WTC11 (cell line): ENCODE data around the gene PTPRT.

Source experiments
- ATF1 ChIP-seq: sonication (generic); formaldehyde crosslinking; IDR thresholded peaks from 2 replicates; pipeline ENCODE4 v1.8.1; 2023; ENCODE audit warnings: mild to moderate bottlenecking, moderate library complexity, missing genetic modification reagents
- ATF2 ChIP-seq: sonication (generic); formaldehyde crosslinking; IDR thresholded peaks from 2 replicates; pipeline ENCODE4 v1.8.1; 2022; ENCODE audit warnings: low read depth, missing genetic modification reagents, borderline replicate concordance
- E2F4 ChIP-seq: sonication (generic); formaldehyde crosslinking; IDR thresholded peaks from 2 replicates; pipeline ENCODE4 v1.8.1; 2022; ENCODE audit warnings: low read depth, mild to moderate bottlenecking, moderate library complexity, missing genetic modification reagents, borderline replicate concordance
- NR3C1 ChIP-seq: sonication (generic); formaldehyde crosslinking; conservative IDR thresholded peaks from 2 replicates; pipeline ENCODE4 v1.8.1; 2023; ENCODE audit warnings: low read depth, mild to moderate bottlenecking, missing genetic modification reagents
- RELA ChIP-seq: sonication (generic); formaldehyde crosslinking; IDR thresholded peaks from 2 replicates; pipeline ENCODE4 v1.8.1; 2022; ENCODE audit warnings: missing genetic modification reagents, mild to moderate bottlenecking, borderline replicate concordance
- RORB ChIP-seq: fragments of 250-450 bp; sonication (Bioruptor Pico); IDR thresholded peaks from 2 replicates; pipeline ENCODE4 v1.9.0; 2021; ENCODE audit warnings: mild to moderate bottlenecking
- TEAD4 ChIP-seq: sonication (generic); formaldehyde crosslinking; IDR thresholded peaks from 2 replicates; pipeline ENCODE4 v1.8.0; 2022; ENCODE audit warnings: mild to moderate bottlenecking, missing genetic modification reagents
- ZMAT4 ChIP-seq: fragments of 250-450 bp; sonication (Bioruptor Pico); IDR thresholded peaks from 2 replicates; pipeline ENCODE4 v1.9.0; 2021; ENCODE audit warnings: mild to moderate bottlenecking
- ZNF121 ChIP-seq: sonication (generic); formaldehyde crosslinking; IDR thresholded peaks from 2 replicates; pipeline ENCODE4 v1.8.0; 2023; ENCODE audit warnings: missing genetic modification reagents
- ZNF138 ChIP-seq: sonication (generic); formaldehyde crosslinking; conservative IDR thresholded peaks from 2 replicates; pipeline ENCODE4 v1.8.1; 2022; ENCODE audit warnings: mild to moderate bottlenecking, moderate library complexity, missing genetic modification reagents
- TF ChIP-seq, protein P1 (sequence below): sonication (generic); formaldehyde crosslinking; IDR thresholded peaks from 2 replicates; pipeline ENCODE4 v1.8.0; 2022; ENCODE audit warnings: mild to moderate bottlenecking, missing genetic modification reagents
- TF ChIP-seq, protein P2 (sequence below): fragments of 200-600 bp; IDR thresholded peaks from 2 replicates; pipeline ENCODE4 v1.8.0; 2022; ENCODE audit warnings: antibody characterized with exemption
- TF ChIP-seq, protein P3 (sequence below): sonication (generic); formaldehyde crosslinking; IDR thresholded peaks from 2 replicates; pipeline ENCODE4 v1.8.0; 2023; ENCODE audit warnings: missing genetic modification reagents
- TF ChIP-seq, protein P4 (sequence below): sonication (generic); formaldehyde crosslinking; IDR thresholded peaks from 2 replicates; pipeline ENCODE4 v1.8.0; 2022; ENCODE audit warnings: missing genetic modification reagents

- TF ChIP-seq, protein P1, sequence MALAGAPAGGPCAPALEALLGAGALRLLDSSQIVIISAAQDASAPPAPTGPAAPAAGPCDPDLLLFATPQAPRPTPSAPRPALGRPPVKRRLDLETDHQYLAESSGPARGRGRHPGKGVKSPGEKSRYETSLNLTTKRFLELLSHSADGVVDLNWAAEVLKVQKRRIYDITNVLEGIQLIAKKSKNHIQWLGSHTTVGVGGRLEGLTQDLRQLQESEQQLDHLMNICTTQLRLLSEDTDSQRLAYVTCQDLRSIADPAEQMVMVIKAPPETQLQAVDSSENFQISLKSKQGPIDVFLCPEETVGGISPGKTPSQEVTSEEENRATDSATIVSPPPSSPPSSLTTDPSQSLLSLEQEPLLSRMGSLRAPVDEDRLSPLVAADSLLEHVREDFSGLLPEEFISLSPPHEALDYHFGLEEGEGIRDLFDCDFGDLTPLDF (CRISPR knock-in tag): no peak
- TF ChIP-seq, protein P2, sequence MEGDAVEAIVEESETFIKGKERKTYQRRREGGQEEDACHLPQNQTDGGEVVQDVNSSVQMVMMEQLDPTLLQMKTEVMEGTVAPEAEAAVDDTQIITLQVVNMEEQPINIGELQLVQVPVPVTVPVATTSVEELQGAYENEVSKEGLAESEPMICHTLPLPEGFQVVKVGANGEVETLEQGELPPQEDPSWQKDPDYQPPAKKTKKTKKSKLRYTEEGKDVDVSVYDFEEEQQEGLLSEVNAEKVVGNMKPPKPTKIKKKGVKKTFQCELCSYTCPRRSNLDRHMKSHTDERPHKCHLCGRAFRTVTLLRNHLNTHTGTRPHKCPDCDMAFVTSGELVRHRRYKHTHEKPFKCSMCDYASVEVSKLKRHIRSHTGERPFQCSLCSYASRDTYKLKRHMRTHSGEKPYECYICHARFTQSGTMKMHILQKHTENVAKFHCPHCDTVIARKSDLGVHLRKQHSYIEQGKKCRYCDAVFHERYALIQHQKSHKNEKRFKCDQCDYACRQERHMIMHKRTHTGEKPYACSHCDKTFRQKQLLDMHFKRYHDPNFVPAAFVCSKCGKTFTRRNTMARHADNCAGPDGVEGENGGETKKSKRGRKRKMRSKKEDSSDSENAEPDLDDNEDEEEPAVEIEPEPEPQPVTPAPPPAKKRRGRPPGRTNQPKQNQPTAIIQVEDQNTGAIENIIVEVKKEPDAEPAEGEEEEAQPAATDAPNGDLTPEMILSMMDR: no peak
- TF ChIP-seq, protein P3, sequence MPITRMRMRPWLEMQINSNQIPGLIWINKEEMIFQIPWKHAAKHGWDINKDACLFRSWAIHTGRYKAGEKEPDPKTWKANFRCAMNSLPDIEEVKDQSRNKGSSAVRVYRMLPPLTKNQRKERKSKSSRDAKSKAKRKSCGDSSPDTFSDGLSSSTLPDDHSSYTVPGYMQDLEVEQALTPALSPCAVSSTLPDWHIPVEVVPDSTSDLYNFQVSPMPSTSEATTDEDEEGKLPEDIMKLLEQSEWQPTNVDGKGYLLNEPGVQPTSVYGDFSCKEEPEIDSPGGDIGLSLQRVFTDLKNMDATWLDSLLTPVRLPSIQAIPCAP: no peak
- TF ChIP-seq ATF1 (CRISPR knock-in tag) (no peak), RELA (CRISPR knock-in tag) (no peak), ZNF138 (no peak), ATF2 (CRISPR knock-in tag) (no peak), ZMAT4 (no peak), ZNF121 (CRISPR knock-in tag) (no peak), E2F4 (CRISPR knock-in tag) (no peak), TEAD4 (CRISPR knock-in tag) (no peak), NR3C1 (no peak), RORB (CRISPR knock-in tag) (no peak)
- TF ChIP-seq, protein P4, sequence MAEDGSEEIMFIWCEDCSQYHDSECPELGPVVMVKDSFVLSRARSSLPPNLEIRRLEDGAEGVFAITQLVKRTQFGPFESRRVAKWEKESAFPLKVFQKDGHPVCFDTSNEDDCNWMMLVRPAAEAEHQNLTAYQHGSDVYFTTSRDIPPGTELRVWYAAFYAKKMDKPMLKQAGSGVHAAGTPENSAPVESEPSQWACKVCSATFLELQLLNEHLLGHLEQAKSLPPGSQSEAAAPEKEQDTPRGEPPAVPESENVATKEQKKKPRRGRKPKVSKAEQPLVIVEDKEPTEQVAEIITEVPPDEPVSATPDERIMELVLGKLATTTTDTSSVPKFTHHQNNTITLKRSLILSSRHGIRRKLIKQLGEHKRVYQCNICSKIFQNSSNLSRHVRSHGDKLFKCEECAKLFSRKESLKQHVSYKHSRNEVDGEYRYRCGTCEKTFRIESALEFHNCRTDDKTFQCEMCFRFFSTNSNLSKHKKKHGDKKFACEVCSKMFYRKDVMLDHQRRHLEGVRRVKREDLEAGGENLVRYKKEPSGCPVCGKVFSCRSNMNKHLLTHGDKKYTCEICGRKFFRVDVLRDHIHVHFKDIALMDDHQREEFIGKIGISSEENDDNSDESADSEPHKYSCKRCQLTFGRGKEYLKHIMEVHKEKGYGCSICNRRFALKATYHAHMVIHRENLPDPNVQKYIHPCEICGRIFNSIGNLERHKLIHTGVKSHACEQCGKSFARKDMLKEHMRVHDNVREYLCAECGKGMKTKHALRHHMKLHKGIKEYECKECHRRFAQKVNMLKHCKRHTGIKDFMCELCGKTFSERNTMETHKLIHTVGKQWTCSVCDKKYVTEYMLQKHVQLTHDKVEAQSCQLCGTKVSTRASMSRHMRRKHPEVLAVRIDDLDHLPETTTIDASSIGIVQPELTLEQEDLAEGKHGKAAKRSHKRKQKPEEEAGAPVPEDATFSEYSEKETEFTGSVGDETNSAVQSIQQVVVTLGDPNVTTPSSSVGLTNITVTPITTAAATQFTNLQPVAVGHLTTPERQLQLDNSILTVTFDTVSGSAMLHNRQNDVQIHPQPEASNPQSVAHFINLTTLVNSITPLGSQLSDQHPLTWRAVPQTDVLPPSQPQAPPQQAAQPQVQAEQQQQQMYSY (CRISPR knock-in tag): no peak
Measured at GRCh38 chr20:42380287-42380686, 809.4 kb downstream of the PTPRT start.
